H1 (cell line): ENCODE results near the gene THAP4. TPM values are rescaled to one million over a fixed set of nuclear protein-coding genes. Genes with fewer than 3 reads are reported as not detected.

Experiments
- CTCF ChIA-PET: fragments of 300-600 bp; sonication (Branson Sonifier 250); formaldehyde crosslinking; loops from one replicate; lab custom pipeline; 2021; ENCODE audit not compliant: partially characterized antibody; lab: Charles Lee
- POLR2A ChIA-PET: fragments of 300-600 bp; sonication (Branson Sonifier 250); formaldehyde crosslinking; loops from one replicate; lab custom pipeline; 2021; ENCODE audit warnings: inconsistent platforms; ENCODE audit not compliant: partially characterized antibody; lab: Charles Lee
- DNase-seq, 2 experiments: peaks; one replicate each; pipeline versions ENCODE4 v3.0.0 to v3.0.0-alpha.2; 2010 to 2022; ENCODE audit warnings: low spot score in 2 of 2, low read depth in 1 of 2, mixed read lengths in 1 of 2
- FAIRE-seq: peaks from 2 replicates; lab custom pipeline; 2011; peaks lifted over from hg19 to GRCh38; lab: Jason Lieb, UNC
- H2AFZ ChIP-seq: 2 replicates; pipeline ENCODE4 v1.8.1; 2012; ENCODE audit warnings: low read length, inconsistent platforms
- H2AK5ac ChIP-seq: 2 replicates; pipeline ENCODE4 v1.6.1; 2013; ENCODE audit warnings: low read depth, low read length
- H2BK120ac ChIP-seq: replicated peaks from 2 replicates; pipeline ENCODE3; 2013; ENCODE audit warnings: low read depth, low read length, inconsistent platforms
- H2BK12ac ChIP-seq: 2 replicates; pipeline ENCODE4 v1.6.1; 2013; ENCODE audit warnings: low read depth, low read length
- H2BK15ac ChIP-seq: 2 replicates; pipeline ENCODE4 v1.6.1; 2013; ENCODE audit warnings: low read length
- H2BK20ac ChIP-seq: 2 replicates; pipeline ENCODE4 v1.6.1; 2013; ENCODE audit warnings: low read length
- H2BK5ac ChIP-seq: 2 replicates; pipeline ENCODE4 v1.6.1; 2013; ENCODE audit warnings: low read depth, low read length
- H3K14ac ChIP-seq: 2 replicates; pipeline ENCODE4 v1.6.1; 2013; ENCODE audit warnings: inconsistent platforms; ENCODE audit not compliant: insufficient read length
- H3K18ac ChIP-seq: 2 replicates; pipeline ENCODE4 v1.6.1; 2013; ENCODE audit warnings: low read length; ENCODE audit errors: extremely low read depth
- H3K23ac ChIP-seq: 2 replicates; pipeline ENCODE4 v1.6.1; 2013; ENCODE audit warnings: inconsistent platforms; ENCODE audit not compliant: insufficient read length
- H3K23me2 ChIP-seq: 2 replicates; pipeline ENCODE4 v1.6.1; 2013; ENCODE audit warnings: low read depth, low read length
- H3K27ac ChIP-seq: 2 replicates; pipeline ENCODE4 v1.6.1; 2011; ENCODE audit warnings: low read depth, low read length, inconsistent platforms
- H3K27me3 ChIP-seq, 4 experiments: replicated peaks in 1 of 4; 1 replicate in 1 of 4; 2 replicates in 3 of 4; pipeline versions ENCODE4 v1.6.1 to v1.8.1; 2011 to 2013; ENCODE audit warnings: low read length in 3 of 4, mild to moderate bottlenecking in 3 of 4, inconsistent platforms in 2 of 4, mixed read lengths in 2 of 4, moderate library complexity in 1 of 4; ENCODE audit not compliant: control insufficient read depth in 3 of 4, insufficient read depth in 3 of 4; ENCODE audit errors: extremely low read depth in 1 of 4
- H3K36me3 ChIP-seq, 4 experiments: 2 replicates each; pipeline versions ENCODE4 v1.6.1 to v1.8.1; 2011 to 2013; ENCODE audit warnings: mild to moderate bottlenecking in 4 of 4, low read length in 3 of 4, moderate library complexity in 2 of 4, control low read depth in 1 of 4, inconsistent platforms in 1 of 4; ENCODE audit not compliant: insufficient read depth in 4 of 4, control insufficient read depth in 2 of 4
- H3K4ac ChIP-seq: replicated peaks from 2 replicates; pipeline ENCODE3; 2013; ENCODE audit warnings: low read length, low read depth, mixed read lengths, inconsistent platforms; ENCODE audit not compliant: insufficient read length
- H3K4me1 ChIP-seq, 4 experiments: replicated peaks in 1 of 4; 1 replicate in 1 of 4; 2 replicates in 3 of 4; pipeline versions ENCODE4 v1.6.1 to v1.8.1; 2011 to 2013; ENCODE audit warnings: low read length in 3 of 4, inconsistent platforms in 2 of 4, mixed read lengths in 1 of 4; ENCODE audit not compliant: insufficient read depth in 4 of 4, control insufficient read depth in 3 of 4
- H3K4me2 ChIP-seq, 2 experiments: 2 replicates each; pipeline versions ENCODE4 v1.6.1 to v1.8.1; 2011 to 2013; ENCODE audit warnings: low read depth in 2 of 2, low read length in 2 of 2, control low read depth in 1 of 2, inconsistent platforms in 1 of 2, mild to moderate bottlenecking in 1 of 2; ENCODE audit not compliant: insufficient read depth in 1 of 2
- H3K4me3 ChIP-seq, 4 experiments: fragments of 200-600, 300-600 bp in 1 of 4; sonication (generic), shearing (Covaris generic), sonication (Bioruptor Twin) in 1 of 4; 2 replicates each; pipeline versions ENCODE4 v1.5.1 to v1.8.1; 2011 to 2016; ENCODE audit warnings: low read length in 4 of 4, low read depth in 3 of 4, control low read depth in 2 of 4, inconsistent platforms in 2 of 4, mild to moderate bottlenecking in 2 of 4, mixed read lengths in 1 of 4, moderate library complexity in 1 of 4; ENCODE audit not compliant: insufficient read depth in 2 of 4; ENCODE audit errors: extremely low read depth in 1 of 4
- H3K56ac ChIP-seq: replicated peaks from 2 replicates; pipeline ENCODE3; 2013; ENCODE audit warnings: low read depth, mild to moderate bottlenecking, mixed read lengths, low read length, inconsistent platforms; ENCODE audit not compliant: insufficient read length
- H3K79me1 ChIP-seq: 2 replicates; pipeline ENCODE4 v1.6.1; 2013; ENCODE audit warnings: low read depth, low read length, control low read depth
- H3K79me2 ChIP-seq, 2 experiments: 2 replicates each; pipeline versions ENCODE4 v1.6.1 to v1.8.1; 2012 to 2013; ENCODE audit warnings: low read length in 2 of 2, mild to moderate bottlenecking in 2 of 2, inconsistent platforms in 1 of 2; ENCODE audit not compliant: insufficient read depth in 2 of 2, control insufficient read depth in 1 of 2
- H3K9ac ChIP-seq, 4 experiments: replicated peaks in 1 of 4; 1 replicate in 1 of 4; 2 replicates in 3 of 4; pipeline versions ENCODE4 v1.6.1 to v1.8.1; 2011 to 2013; ENCODE audit warnings: low read depth in 3 of 4, low read length in 3 of 4, control low read depth in 2 of 4, mild to moderate bottlenecking in 2 of 4, moderate library complexity in 2 of 4, inconsistent platforms in 1 of 4; ENCODE audit errors: extremely low read depth in 1 of 4
- H3K9me3 ChIP-seq, 2 experiments: 2 replicates each; pipeline versions ENCODE4 v1.6.1 to v1.8.1; 2012 to 2013; ENCODE audit warnings: mild to moderate bottlenecking in 2 of 2, moderate library complexity in 2 of 2, control low read depth in 1 of 2, inconsistent platforms in 1 of 2, low read depth in 1 of 2, low read length in 1 of 2, mixed read lengths in 1 of 2; ENCODE audit not compliant: insufficient read depth in 2 of 2
- H4K20me1 ChIP-seq, 2 experiments: replicated peaks in 1 of 2; 2 replicates each; pipeline versions ENCODE3 to v1.8.1; 2011 to 2013; ENCODE audit warnings: inconsistent platforms in 2 of 2, low read length in 2 of 2, mild to moderate bottlenecking in 1 of 2; ENCODE audit not compliant: insufficient read depth in 2 of 2, control insufficient read depth in 1 of 2
- H4K5ac ChIP-seq: 2 replicates; pipeline ENCODE4 v1.6.1; 2013; ENCODE audit warnings: low read length, low read depth, mixed read lengths, inconsistent platforms; ENCODE audit not compliant: insufficient read length
- H4K8ac ChIP-seq: 2 replicates; pipeline ENCODE4 v1.8.0; 2013; ENCODE audit warnings: mild to moderate bottlenecking, moderate library complexity, low read length, inconsistent platforms; ENCODE audit not compliant: insufficient read depth; ENCODE audit errors: extremely low read depth
- H4K91ac ChIP-seq: replicated peaks from 2 replicates; pipeline ENCODE3; 2013; ENCODE audit warnings: low read length, mixed read lengths, inconsistent platforms; ENCODE audit not compliant: insufficient read length
- SIX5 ChIP-seq: IDR thresholded peaks from 2 replicates; pipeline ENCODE4 v1.6.1; 2011; ENCODE audit warnings: mild to moderate bottlenecking, low read depth, low read length
- WGBS, 2 experiments: shearing (Covaris generic) in 1 of 2; methylation state at CpG; one replicate each; pipeline versions ENCODE4 v1.1.6 to v1.1.7; 2013 to 2015; ENCODE audit warnings: low lambda C conversion rate in 2 of 2, mixed read lengths in 2 of 2, inconsistent platforms in 1 of 2, low coverage in 1 of 2, missing lambda C conversion rate in 1 of 2; ENCODE audit not compliant: insufficient replicate concordance in 2 of 2, insufficient coverage in 1 of 2, insufficient read length in 1 of 2; ENCODE audit errors: extremely low coverage in 1 of 2, missing lambda C conversion rate in 1 of 2; 5-methylcytosine and 5-hydroxymethylcytosine counted together
- polyA plus RNA-seq, 7 experiments: library from polyadenylated mRNA; depleted of rRNA in 3 of 7; stranded (reverse) in 5 of 7; unstranded in 2 of 7; fragments of >200 nt in 5 of 7; fragments of 200-250 nt in 2 of 7; gene quantifications; 1 replicate in 5 of 7; 2 replicates in 1 of 7; 4 replicates in 1 of 7; pipeline versions ENCODE4 v1.2.1 to v1.2.3, GENCODE V29; 2011 to 2013; ENCODE audit warnings: missing spikeins in 2 of 7, mixed read lengths in 2 of 7
- total RNA-seq: library from RNA; stranded (reverse); fragmentation: NEBNext Ultra II Directional; extraction: Animal tissue kit (Norgen Biotek cat#: 25700); gene quantifications from 2 replicates; pipeline ENCODE4 v1.2.1, GENCODE V29; 2021

THAP4 gene
- total and polyA plus RNA-seq, 2 of the 8 experiments (the other 6 are each of a cell fraction or from before 2014, with no cell fraction given): 78.9 to 83.6 TPM

DNA sequence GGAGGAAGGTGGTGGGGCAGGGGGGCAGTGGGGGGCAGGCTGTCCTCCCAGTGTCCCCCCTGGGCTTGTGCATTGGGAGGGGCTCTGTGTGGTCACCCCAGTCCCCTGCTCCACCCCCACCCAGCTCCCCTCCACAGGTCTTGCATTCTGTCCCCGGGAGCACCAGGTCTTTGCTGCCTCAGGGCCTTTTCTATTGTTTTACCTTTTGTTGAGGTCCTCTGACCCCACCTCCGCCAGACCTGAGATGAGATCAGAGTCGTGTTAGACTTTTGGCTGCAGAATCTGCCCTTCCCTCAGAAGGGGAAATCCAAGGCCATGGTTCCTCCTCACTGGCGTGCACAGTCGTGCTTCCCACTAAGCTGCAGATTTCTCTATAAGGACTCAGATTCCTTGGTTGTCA, 21.3 kb upstream of the THAP4 start:
- TF ChIP-seq SIX5: no peak
- TF ChIP-seq, all 59 proteins: peak for 0
- H2AK5ac ChIP-seq: no peak overlapping the region
- no peak overlapping the region for H3K23ac ChIP-seq
- H2BK15ac ChIP-seq: no peak overlapping the region
- no peak overlapping the region for H2AFZ ChIP-seq
- no peak overlapping the region for H3K27ac ChIP-seq
- no peaks in the 10 kb centered on the region for H3K79me2 ChIP-seq
- no peak for DNase-seq
- H4K91ac ChIP-seq: no peak overlapping the region
- H3K9ac ChIP-seq: no peak overlapping the region
- FAIRE-seq: no peak
- no peaks in the 10 kb centered on the region for H3K79me1 ChIP-seq
- H2BK20ac ChIP-seq: no peak overlapping the region
- no peak overlapping the region for H3K56ac ChIP-seq
- no peak overlapping the region for H2BK5ac ChIP-seq
- peaks cover 8 to 41% (median 28%) of the 10 kb centered on the region in 4 experiments for H3K36me3 ChIP-seq
- no peaks in the 10 kb centered on the region for H3K9me3 ChIP-seq
- H3K4me3 ChIP-seq: no peak overlapping the region
- no peaks in the 10 kb centered on the region for H3K27me3 ChIP-seq
- no peak overlapping the region for H3K18ac ChIP-seq
- no peak overlapping the region for H2BK120ac ChIP-seq
- CTCF ChIA-PET: interaction anchor here (0.8 to 3.2 kb wide), 15 partner anchors 10 to 220 kb away, joined by 3 to 29 read pairs (median 4); partner anchors contain the start of gene ATG4B
- H3K4me1 ChIP-seq: no peaks in the 10 kb centered on the region
- H4K8ac ChIP-seq: no peak overlapping the region
- no peak overlapping the region for H4K5ac ChIP-seq
- no peak overlapping the region for H3K14ac ChIP-seq
- 87% methylated on average over 4 of the region's 5 CpGs; no CpG with 5 or more reads in 1 of the 2 experiments for WGBS, 2 experiments
- H4K20me1 ChIP-seq: peaks cover 13 to 20% of the 10 kb centered on the region in 2 experiments
- no peak overlapping the region for H2BK12ac ChIP-seq
- no peak overlapping the region for H3K4ac ChIP-seq
- POLR2A ChIA-PET: interaction anchor here (0.8 to 2.5 kb wide), 5 partner anchors 10 to 43 kb away, joined by 3 to 8 read pairs (median 5); partner anchors contain the start of gene ING5
- H3K4me2 ChIP-seq: no peak overlapping the region
- H3K23me2 ChIP-seq: no peaks in the 10 kb centered on the region
